ENCODE measurements around the gene ETS1.

The ETS1 gene

GRCh38 chr11:128576555-128576954 is 10.8 kb downstream of the ETS1 start:
- no peak for DNase-seq
- intact Hi-C loops (cut with DNase I): no loop called here

GRCh38 chr11:128575961-128576350 is 11.4 kb downstream of the ETS1 start:
- intact Hi-C loops (cut with DNase I): no loop called here
- DNase-seq: no peak

- no peak for DNase-seq
- intact Hi-C loops (cut with DNase I): no loop called here
These were observed 12.0 kb downstream of the ETS1 start for GRCh38 chr11:128575174-128575960.

- DNase-seq: no peak
- intact Hi-C loops (cut with DNase I): no loop called here
These were observed 12.8 kb downstream of the ETS1 start for GRCh38 chr11:128574576-128575011.

- no peak for DNase-seq
- intact Hi-C loops (cut with DNase I): no loop called here
These were observed 13.7 kb downstream of the ETS1 start for GRCh38 chr11:128573638-128574037.

GRCh38 chr11:128572965-128573364 is 14.4 kb downstream of the ETS1 start:
- DNase-seq: no peak
- intact Hi-C loops (cut with DNase I): no loop called here

- intact Hi-C loops (cut with DNase I): no loop called here
- DNase-seq: no peak
These were observed 16.7 kb downstream of the ETS1 start for GRCh38 chr11:128570632-128571031.

GRCh38 chr11:128569291-128569690 is 18.1 kb downstream of the ETS1 start:
- DNase-seq: no peak
- intact Hi-C loops (cut with DNase I): no loop called here

- DNase-seq: no peak
- intact Hi-C loops (cut with DNase I): no loop called here
These were observed 19.1 kb downstream of the ETS1 start for GRCh38 chr11:128568166-128568778.

GRCh38 chr11:128567130-128567529 is 20.2 kb downstream of the ETS1 start:
- intact Hi-C loops (cut with DNase I): no loop called here
- no peak for DNase-seq

GRCh38 chr11:128565881-128566280 is 21.5 kb downstream of the ETS1 start:
- intact Hi-C loops (cut with DNase I): no loop called here
- no peak for DNase-seq

GRCh38 chr11:128564642-128565245 is 22.6 kb downstream of the ETS1 start:
- no peak for DNase-seq
- intact Hi-C loops (cut with DNase I): no loop called here

GRCh38 chr11:128563942-128564641 is 23.3 kb downstream of the ETS1 start:
- intact Hi-C loops (cut with DNase I): no loop called here
- DNase-seq: no peak

- no peak for DNase-seq
- intact Hi-C loops (cut with DNase I): no loop called here
These were observed 24.1 kb downstream of the ETS1 start for GRCh38 chr11:128563308-128563707.

GRCh38 chr11:128559496-128560103 is 27.8 kb downstream of the ETS1 start:
- no peak for DNase-seq
- intact Hi-C loops (cut with DNase I): loop anchor here (10.0 kb wide), 1 partner anchor 55 kb away; no protein-coding TSS in a partner anchor

GRCh38 chr11:128555606-128556005 is 31.8 kb downstream of the ETS1 start:
- peak in 6 of 42 donors; percentile 19 to 63 (median 38) for DNase-seq
- intact Hi-C loops (cut with DNase I): loop anchor here (10.0 kb wide), 1 partner anchor 51 kb away; no protein-coding TSS in a partner anchor

- DNase-seq: peak in 37 of 42 donors; percentile 22 to 88 (median 60)
These were observed 33.5 kb downstream of the ETS1 start for GRCh38 chr11:128553662-128554362.

More at GRCh38 chr11:128553662-128554362, 33.5 kb downstream of the ETS1 start:
- intact Hi-C loops (cut with DNase I): loop anchor here (10.0 kb wide), 1 partner anchor 49 kb away; no protein-coding TSS in a partner anchor
